GM18507 (cell line): ENCODE data around the gene CUL7.

Experiments used
- DNase-seq: peaks from one replicate; pipeline ENCODE4 v3.0.0; 2011; ENCODE audit warnings: low read depth; ENCODE audit not compliant: insufficient read length; ENCODE audit errors: extremely low spot score
- FAIRE-seq: peaks from 2 replicates; lab custom pipeline; 2011; peaks lifted over from hg19 to GRCh38; lab: Jason Lieb, UNC

Gene CUL7

DNA sequence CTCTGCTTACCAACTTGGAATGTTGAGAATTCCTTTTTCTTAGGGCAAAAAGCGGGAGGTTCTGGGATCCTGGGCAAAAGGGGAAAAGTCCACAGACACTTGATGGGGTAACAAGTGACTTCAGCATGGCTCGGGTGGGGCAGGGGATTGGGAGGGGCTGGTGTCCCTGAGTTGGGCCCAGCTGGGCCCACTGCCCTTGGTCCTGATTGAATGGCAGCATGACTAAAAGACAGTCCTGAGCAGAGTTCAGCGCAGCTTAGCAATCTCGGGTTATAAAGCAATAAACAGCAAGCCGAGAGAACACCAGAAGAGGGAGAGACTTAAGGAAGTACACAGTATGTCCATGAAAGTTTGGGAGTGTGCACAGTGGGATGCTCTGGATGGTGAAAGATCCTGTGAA, 63.7 kb downstream of the CUL7 start:
- DNase-seq: no peak
- FAIRE-seq: no peak

DNA sequence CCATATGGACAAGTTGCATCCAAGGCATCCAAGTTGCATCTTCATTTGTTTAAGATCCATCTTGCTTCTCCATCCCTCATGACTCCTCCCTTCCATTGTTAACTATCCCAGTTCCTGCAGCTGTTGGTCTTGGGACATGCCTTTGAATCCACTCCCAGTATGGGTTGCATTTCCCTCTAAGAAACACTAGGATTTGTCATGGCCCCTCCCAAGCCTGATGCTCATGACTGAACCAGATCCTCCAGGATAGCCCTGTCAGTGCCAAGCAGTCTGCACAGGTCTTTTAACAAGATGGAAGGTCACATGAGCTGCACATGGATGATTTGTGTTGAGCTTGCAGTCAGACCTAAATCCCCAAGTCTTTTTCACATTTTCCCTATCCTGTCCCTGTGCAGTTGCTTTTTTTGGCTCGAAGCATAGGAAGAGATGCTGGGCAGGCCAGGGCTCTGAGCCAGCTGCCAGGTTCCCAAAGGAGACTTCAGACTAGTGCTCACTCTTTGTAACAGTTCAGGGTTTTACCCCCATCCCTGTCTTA, 65.1 kb downstream of the CUL7 start:
- FAIRE-seq (no peak), DNase-seq (no peak)
